HG03457 (cell line): ENCODE measurements around the gene PLG.
"Not testable (repeated sequence)": the region's sequence is repeated elsewhere in the genome, so short reads cannot be mapped to it uniquely, and the experiment has no call there.

Experiments
- ATAC-seq: cut with Tn5 transposase; IDR thresholded peaks from one replicate; pipeline ENCODE4 v1.9.1; 2021; ENCODE audit warnings: moderate number of reproducible peaks; ENCODE audit not compliant: unreplicated experiment

PLG gene

DNA sequence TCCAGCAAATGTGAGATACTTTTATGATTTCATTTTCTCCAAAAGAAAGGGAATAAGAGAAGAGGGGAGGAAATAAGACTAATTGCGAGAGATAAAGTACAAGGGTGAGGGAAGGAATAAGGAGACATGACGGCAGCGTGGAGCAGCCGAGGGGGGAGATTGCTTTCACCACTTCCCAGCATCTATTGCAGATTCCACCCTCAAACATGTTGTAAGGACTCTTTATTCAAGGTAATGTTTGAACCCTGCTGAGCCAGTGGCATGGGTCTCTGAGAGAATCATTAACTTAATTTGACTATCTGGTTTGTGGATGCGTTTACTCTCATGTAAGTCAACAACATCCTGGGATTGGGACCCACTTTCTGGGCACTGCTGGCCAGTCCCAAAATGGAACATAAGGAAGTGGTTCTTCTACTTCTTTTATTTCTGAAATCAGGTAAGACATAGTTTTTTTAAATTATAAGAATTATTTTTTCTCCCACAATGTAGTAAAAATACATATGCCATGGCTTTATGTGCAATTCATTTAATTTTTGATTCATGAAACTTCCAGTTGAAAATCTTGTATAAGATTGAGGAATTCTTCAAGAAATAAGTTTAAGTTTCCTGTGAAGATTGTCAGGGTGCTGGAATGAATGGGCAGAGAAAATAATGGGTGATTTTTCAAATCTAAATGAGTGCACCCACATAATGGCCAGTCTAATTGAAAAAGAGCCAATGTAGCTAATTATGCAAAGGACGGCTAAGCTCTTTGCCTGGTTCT lies at the start of gene PLG:
PLG (plus strand) TSS at position 327 of the 763 bp plus-strand sequence; CDS start at position 388, 61 bp downstream.
- not testable (repeated sequence) for ATAC-seq

DNA sequence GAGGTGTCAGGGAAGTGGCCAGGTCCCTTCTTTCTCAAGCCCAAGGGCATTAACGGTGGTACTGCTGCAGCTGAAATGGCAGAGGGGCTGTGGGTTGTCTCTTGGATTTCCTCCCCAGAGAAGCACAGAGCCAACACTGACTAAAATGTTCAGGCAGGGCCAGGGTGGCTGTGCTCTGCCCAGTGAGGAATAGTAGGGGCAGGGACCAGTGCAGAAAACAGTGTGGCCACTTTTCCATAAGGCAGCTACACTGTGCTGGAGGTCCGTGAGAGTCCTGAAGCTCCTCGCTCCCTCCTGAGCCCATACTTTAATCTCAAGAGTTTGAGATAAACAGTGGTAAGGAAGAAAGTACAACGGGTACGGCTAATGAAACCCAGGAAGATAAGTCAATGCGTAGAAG lies 42.5 kb upstream of the PLG start:
- no peak for ATAC-seq

DNA sequence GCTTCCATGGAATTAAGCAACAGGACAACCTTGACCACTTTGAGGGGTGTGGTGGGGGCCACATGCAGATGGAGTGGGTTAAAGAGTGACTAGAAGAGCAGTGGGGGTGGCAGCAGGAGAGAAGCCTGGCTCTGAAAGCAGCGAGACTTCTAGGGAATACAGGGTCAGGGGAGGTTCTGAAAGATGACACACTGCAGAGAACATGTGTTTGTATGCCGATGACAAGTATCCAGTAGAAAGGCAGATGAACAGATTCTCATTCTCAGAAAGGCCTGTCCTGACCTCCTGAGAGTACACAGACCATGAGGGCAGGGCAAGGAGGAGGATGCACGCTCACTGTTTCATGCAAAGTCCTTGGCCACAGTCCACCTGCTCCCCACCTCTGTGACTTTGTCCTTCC lies 40.8 kb upstream of the PLG start:
- ATAC-seq = no peak

DNA sequence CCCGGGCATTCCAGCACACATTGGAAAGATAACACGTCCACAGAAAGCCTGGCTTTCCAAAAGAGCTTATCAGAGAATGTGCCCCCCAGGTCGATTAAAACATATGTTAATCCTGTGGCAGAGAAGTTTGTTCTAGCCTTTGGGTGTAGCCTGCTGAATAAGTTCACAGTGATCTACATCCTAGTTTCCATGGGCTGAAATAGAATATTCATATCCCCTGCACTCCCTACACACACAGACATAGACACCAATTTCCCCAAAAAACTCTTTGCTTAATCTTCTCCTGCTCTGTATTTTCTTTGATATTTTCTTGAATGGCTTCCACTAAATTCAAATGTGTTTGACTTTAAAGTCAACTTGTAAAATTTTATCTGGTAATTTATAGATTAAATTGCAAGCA lies 39.6 kb upstream of the PLG start:
- ATAC-seq = no peak

DNA sequence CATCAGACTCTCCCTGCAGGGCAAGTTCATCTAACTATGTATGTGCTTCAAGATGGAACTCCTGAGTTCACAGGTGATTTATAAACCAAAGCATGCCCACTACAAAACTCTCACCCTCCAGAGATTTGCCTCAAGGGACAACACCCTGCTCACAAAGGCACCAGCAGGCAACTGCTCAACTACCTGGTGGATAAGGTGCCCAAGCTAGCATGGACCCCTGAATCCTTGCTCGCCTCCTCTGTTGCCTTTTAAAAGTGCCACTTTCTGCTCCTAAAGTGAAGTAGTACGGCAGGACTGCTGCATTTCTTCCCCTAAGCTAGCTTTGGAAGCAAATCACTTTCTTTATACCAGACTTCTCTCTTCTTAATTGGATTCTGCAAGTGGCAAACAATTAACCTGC lies 39.2 kb upstream of the PLG start:
- ATAC-seq = no peak

DNA sequence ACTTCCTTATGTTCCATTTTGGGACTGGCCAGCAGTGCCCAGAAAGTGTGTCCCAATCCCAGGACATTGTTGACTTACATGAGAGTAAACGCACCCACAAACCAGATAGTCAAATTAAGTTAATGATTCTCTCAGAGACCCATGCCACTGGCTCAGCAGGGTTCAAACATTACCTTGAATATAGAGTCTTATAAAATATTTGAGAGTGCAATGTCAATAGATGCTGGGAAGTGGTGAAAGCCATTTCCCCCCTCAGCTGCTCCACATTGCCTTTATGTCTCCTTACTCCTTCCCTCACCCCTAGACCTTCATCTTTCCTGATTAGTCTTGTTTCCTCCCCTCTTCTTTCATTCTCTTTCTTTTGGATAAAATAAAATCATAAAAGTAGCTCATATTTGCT lies 37.8 kb upstream of the PLG start, which contains the start of gene LPA:
LPA (minus strand) TSS at position 78 of the 400 bp plus-strand sequence; CDS start at position 17, 61 bp downstream.
- not testable (repeated sequence) for ATAC-seq

DNA sequence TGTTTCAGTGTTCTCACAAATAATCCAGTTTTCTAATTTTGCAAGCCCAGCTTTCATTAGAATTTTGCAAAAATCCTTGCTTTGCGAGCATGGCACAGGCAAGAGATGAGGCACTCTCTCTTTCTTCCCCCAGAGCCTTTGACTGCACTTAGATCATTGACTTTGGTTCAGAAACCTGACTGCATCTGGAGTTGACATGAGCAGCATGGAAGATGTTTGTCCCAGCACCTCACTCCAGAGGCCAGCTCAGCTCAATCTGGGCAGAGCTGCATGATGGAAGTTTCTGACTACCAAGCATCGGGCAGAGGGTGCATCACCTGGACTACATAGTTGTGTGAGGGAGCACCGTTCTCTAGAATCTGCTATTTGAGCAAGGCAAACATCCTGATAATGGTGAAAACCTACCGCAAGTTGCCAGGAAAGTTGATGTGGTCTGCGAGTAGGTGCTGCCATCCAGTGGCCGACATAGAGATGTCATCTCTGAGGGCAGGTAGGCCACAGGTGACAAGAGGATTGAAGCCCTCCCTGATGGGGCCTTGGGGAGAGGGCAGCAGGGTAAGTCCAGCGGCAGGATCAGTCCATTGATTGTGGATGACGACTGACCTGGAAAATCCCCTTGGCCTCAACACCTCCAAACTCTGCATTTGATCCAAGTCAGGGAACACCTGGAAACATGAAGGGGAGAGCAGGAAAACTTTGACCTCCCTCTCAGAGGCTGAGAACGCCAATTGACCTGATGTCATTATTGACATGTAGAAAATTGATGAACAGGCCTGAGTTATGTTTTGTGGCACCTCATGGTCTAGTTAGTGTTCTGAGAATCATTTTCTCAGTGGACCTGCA lies 34.2 kb upstream of the PLG start:
- peak; percentile 71 for ATAC-seq

DNA sequence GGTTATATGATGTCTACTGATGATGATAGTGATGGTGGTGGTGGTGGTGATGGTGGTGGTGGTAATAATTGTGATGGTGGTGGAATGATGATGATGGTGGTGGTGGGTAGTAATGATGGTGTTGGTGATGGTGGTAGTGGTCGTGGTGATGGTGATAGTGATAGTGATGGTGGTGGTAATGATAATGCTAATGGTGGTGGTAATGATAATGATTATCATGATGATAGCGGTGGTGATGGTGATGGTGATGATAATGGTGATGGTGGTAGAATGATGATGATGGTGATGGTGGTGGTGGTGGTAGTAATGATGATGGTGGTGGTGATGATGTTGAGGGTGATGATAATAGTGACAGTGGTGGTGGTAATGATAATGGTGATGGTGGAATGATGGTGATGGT lies 33.5 kb upstream of the PLG start:
- ATAC-seq = no peak

DNA sequence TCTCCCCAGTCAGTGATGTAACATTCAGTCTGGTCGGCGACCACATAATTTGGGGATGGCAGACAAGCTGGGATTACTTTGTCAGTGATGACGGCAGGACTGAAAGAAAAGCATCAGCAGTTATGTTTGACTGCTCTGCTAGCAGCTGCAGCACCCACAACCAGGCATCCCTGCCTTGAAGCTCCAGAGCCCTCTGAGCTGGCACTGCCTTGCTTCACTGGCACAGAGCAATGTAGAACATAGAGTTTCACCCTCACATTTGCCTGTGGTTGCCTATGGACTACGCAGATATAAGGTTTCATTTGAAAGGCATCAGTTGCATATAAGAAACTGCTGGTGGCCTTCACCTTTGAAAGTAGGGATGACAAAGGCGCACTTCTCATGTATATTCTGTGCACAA lies 25.6 kb upstream of the PLG start:
- ATAC-seq = not testable (repeated sequence)

DNA sequence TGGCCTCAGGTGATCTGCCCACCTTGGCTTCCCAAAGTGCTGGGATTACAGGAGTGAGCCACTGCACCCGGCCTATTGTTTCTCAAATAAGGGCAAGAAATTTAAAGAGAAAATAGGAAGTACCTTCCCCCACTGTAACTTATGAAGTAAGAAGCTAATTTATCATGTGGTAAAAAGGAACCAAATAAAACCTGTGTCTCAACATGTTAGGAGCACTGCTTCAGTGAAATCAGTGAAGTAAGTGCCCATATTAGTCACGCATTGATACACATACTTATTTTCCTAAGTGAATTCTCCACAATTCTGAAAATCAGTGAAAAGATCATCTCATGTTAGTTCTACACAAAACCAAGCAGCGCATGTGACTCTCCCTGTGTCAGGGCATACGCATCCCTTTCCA lies 23.8 kb upstream of the PLG start:
- no peak for ATAC-seq

DNA sequence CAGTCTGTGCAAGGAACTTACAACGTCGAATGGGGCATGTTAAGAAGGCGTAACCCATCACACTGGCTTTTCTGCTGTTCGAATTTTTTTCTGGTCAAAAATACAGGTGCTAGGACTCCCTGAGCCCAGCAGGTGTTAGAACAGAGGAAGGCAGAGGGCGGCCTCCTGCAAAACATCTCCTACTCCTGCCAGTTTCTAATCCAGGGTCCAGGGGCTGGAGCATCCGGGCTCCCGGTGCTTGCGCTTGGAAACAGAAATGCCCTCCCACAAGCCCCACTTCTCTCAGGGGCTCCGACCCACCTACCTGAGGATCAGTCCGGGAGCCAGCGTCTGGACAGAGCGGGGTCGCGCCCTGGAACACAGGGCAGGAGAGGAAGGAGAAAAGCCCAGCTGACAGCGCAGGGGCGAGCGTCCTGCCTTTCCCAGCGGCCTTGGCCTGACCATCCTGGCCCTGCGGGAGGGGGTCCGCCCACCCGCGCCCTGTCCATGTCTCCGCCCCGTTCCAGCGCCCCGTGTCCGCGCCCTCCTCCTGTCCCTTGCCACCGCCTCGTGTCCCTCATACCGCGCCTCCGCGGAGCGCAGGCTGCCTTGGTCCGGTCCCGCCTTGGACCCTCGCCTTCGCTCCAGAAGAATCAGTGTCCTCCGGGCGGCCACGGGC lies 23.2 kb upstream of the PLG start:
- no peak for ATAC-seq

DNA sequence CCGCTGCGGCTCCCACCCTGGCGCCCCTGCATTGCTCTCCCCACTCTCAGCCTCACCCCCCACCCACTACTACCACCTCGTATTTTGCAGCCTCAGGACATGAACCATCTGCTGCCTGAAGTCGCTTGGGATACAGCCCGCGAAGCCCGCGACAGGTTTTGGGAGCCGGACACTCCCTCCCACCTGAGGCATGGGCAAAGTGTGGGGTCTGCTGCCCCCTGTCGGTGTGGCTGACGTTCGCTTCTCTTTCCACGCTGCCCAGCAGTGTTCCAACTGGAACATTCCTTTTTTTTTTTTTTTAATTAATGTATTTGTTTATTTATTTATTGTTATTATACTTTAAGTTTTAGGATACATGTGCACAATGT lies 22.7 kb upstream of the PLG start:
- ATAC-seq = no peak

DNA sequence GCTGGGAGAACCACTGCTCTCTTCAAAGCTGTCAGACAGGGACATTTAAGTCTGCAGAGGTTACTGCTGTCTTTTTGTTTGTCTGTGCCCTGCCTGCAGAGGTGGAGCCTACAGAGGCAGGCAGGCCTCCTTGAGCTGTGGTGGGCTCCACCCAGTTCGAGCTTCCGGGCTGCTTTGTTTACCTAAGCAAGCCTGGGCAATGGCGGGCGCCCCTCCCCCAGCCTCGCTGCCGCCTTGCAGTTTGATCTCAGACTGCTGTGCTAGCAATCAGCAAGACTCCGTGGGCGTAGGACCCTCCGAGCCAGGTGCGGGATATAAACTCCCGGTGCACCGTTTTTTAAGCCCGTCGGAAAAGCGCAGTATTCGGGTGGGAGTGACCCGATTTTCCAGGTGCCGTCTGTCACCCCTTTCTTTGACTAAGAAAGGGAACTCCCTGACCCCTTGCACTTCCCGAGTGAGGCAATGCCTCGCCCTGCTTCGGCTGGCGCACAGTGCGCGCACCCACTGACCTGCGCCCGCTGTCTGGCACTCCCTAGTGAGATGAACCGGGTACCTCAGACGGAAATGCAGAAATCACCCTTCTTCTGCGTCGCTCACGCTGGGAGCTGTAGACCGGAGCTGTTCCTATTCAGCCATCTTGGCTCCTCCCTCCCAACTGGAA lies 16.8 kb upstream of the PLG start:
- not testable (repeated sequence) for ATAC-seq

DNA sequence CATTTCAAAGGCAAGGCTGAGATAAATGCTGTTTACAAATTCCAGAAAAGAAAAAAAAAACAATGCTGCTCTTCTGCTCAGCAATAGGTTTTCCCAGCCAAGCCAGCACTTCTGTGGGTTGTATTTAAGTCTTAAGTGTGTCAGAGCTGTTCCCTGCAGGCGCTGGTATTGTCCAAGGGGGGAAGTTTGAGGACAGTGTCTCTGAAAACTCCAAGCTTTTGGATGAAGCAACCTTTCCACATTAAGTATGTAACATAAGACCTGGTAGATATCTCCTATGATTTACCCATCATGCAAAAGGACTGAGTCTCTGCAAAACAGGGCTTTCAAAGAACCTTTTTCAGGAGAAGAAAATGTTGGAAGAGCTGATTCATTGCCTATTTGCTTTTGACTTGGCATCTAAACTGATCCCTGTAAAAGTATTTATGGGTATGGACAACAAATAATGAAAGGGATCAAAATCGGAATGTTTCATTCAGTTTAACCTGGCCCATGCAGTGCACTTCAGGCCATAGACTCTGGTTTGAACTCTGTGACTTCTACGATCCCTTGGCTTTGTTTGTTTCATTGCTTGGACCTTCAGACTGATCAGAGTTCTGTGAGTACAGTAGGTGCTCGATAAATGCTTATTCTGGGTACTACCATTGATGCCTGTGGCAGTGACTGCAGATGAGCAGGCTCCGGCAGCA lies 16.1 kb upstream of the PLG start:
- no peak for ATAC-seq

DNA sequence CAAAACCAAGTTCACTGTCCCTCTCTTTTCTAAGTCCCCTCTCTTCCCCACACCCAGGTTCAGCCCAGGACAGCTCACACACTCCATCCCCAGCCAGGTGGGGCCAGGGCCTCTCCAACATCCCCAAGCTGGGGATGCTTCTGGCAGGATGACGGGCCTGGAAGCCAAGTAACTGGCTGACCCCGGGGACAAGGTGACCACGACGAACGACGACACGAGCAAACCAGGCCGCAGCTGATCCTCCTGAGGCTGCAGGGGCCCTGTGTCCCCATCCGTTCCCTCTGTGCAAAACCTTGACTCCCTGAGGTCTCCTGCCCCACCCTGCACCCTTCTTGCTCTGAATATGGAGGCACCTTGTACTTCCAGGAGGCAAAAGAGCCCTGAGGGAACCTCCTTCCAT lies 11.6 kb upstream of the PLG start:
- ATAC-seq = no peak

DNA sequence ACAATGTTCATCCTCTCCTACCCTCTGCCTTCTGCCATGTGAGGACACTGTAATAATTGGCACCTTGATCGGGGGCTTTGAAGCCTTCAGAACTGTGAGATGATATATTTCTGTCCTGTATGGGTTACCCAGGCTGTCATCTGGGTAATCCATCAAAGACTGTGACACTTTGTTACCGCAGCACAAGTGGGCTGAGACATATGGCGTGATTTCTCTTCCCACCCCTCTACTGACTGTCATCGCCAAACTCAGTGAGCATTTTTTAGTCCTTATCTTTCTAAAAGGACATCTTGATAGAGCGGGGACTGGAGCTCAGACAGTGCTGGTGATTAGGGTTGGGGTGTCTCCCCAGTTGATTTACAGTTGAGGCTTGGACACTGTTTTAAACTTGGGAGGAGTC lies 10.4 kb upstream of the PLG start:
- ATAC-seq = no peak

DNA sequence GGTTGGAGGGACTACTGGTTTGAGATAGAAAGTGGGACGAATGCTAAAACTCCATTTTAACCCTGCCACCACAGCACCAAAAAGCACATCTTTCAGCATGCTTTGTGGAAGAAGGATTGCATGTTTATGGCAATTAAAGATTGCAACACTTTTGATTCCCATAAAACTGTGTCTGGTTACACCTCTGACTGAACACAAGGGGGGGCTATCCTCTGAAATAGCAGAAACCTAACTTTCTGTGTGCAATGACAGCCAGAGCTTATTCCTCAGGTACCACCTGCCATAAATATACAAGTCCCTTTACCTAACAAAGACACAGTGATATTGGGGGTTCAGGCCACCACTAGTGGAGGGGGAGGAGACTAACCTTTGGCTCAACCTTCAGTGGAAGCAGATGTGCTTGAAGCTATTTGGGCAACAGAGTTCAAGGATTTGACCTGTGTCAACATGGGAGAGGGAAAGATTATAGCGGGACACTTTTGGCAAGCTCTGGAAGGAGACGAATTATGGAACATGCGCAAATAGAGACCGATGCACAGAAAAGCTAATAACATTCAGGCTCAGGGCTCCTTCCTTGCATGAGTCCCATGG lies 9.6 kb upstream of the PLG start:
- ATAC-seq = no peak

DNA sequence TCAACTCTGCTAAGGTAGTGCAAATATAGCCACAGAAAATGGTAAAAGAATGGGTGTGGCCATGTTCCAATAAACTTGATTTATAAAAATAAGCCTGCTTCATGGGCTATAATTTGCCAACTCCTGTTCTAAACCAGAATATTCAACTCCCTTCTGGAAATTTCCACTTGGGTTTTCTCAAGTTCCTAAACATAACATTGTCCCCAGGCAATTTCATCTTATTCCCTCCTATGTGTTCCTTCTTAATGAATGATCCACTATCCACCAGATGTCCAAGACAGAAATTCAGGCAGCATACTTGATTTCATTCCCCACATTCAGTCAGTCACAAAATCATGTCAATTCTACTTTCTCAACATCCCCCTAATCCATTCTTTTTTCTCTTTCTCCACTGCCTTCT lies 7.0 kb upstream of the PLG start:
- ATAC-seq = not testable (repeated sequence)

DNA sequence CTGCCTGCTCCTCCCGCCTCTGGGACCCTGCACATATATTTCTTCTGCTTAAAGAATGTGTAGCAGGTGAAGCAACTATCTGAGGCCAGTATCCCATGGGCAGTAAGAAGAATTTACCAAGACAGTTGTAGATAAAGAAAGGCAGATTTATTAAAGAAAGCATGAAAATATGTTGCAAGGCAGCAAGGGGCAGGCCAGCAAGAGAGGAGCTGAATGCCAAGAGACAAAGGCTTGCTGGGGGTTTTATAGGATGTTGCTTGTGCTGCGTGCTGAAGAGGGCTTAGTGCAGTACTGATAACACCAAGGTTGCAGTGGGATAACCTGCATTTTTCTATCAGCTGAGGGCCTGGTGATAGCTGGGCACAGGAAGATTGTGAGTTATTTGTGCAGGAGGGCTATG lies 6.4 kb upstream of the PLG start:
- ATAC-seq = not testable (repeated sequence)

DNA sequence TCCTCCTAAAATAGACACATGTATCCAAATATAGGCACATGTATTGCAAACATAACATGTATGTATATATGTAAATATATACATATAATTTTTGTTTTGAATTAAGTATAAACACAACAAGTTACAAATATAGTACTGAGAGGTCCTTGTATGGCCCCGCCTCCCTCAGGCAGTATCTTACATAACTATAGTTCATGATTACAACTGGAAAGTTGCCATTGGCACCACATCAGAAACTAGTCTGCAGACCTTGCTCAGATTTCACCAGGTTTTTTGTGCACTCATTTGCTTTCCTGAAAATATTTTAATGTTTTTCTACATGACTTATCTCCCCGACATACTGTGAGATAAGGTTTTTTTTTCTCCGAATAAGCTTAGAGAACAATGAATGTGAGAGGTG lies 5.2 kb upstream of the PLG start:
- ATAC-seq = not testable (repeated sequence)
